ENCODE data around the gene COL5A1. TPM values are rescaled to one million over a fixed set of nuclear protein-coding genes. Genes with fewer than 3 reads are reported as not detected.
A peak's percentile ranks its signal among the peaks of the same experiment; 100 is the strongest.

Gene COL5A1
- total RNA-seq, 1 experiment from 2014 or later = 9.5 TPM

GRCh38 chr9:134624621-134625181, 16.9 kb upstream of the COL5A1 start:
- H3K14ac ChIP-seq (ENCODE audit: insufficient read depth, low read length) = no peak overlapping the region
- Mint-ChIP-seq H3K4me1 (peaks cover 17 to 42% of the 10 kb centered on the region in 2 experiments), H3K27ac (peak overlapping the region in 1 of 3 experiments; percentile 75; a peak in 1 of 7 replicates), H3K4me3 (no peak overlapping the region), H3K9me3 (no peaks in the 10 kb centered on the region; a peak in 2 of 5 replicates), H3K27me3 (ENCODE audit: low read depth) (peaks cover 4% of the 10 kb centered on the region), H3K36me3 (ENCODE audit: insufficient read depth in 1 of 3, low read depth in 3 of 3) (no peaks in the 10 kb centered on the region)
- no peak overlapping the region for H4K91ac ChIP-seq (ENCODE audit: insufficient read length, low read depth, low read length)
- no peak overlapping the region for H3K4me2 ChIP-seq (ENCODE audit: insufficient read depth, insufficient read length, low read length)
- H3K4me1 ChIP-seq (ENCODE audit: insufficient read depth, low read length) = no peaks in the 10 kb centered on the region
- DNase-seq = peak; percentile 16
- H3T11ph ChIP-seq (ENCODE audit: low read length) = no peak overlapping the region
- no peaks in the 10 kb centered on the region for H3K9me3 ChIP-seq (ENCODE audit: control insufficient read depth, low read depth, low read length)
- H3K23ac ChIP-seq (ENCODE audit: insufficient read length, low read depth, low read length) = no peak overlapping the region
- no peak for TF ChIP-seq CTCF (conservative IDR thresholded peaks at IDR 0.05)
- no peak overlapping the region for H2BK15ac ChIP-seq (ENCODE audit: low read depth, low read length)
- no peaks in the 10 kb centered on the region for H3K79me1 ChIP-seq (ENCODE audit: insufficient read depth, low read depth, low read length, poor library complexity, severe bottlenecking)
- no CpG with 5 or more reads among the region's 7 CpGs for WGBS (ENCODE audit: extremely low coverage, insufficient read length, low lambda C conversion rate)
- no peak overlapping the region for H2BK20ac ChIP-seq (ENCODE audit: low read depth, low read length, poor library complexity, severe bottlenecking)
- H3K79me2 ChIP-seq (ENCODE audit: insufficient read depth, low read length) = no peaks in the 10 kb centered on the region
- H3K23me2 ChIP-seq (ENCODE audit: insufficient read length, low read depth, low read length, poor library complexity, severe bottlenecking) = peaks cover 3% of the 10 kb centered on the region
- H2BK12ac ChIP-seq (ENCODE audit: insufficient read length, low read depth, low read length) = no peak overlapping the region
- no peak overlapping the region for H3K9ac ChIP-seq (ENCODE audit: extremely low read depth, insufficient read length, low read length)
- H4K8ac ChIP-seq (replicated peaks; ENCODE audit: insufficient read length, low read depth, low read length) = no peak overlapping the region
- H3K27me3 ChIP-seq (ENCODE audit: insufficient read depth, low read length) = no peaks in the 10 kb centered on the region
- H3K56ac ChIP-seq (ENCODE audit: insufficient read length, low read depth, low read length) = no peak overlapping the region
- no peak overlapping the region for H3K4ac ChIP-seq (ENCODE audit: low read depth, low read length)
- H2BK120ac ChIP-seq (ENCODE audit: low read depth, low read length, poor library complexity, severe bottlenecking) = no peak overlapping the region
- no peak overlapping the region for H3K18ac ChIP-seq (ENCODE audit: insufficient read length, low read depth, low read length)
- no peak overlapping the region for H2BK5ac ChIP-seq (ENCODE audit: insufficient read length, low read length)
- H3K27ac ChIP-seq (ENCODE audit: insufficient read length, low read depth, low read length) = no peak overlapping the region
- no peak overlapping the region for H2AK5ac ChIP-seq (ENCODE audit: insufficient read length, low read length)
- H4K20me1 ChIP-seq (ENCODE audit: control insufficient read depth, insufficient read depth, insufficient read length) = no peaks in the 10 kb centered on the region
- H2AFZ ChIP-seq (ENCODE audit: low read length) = no peak overlapping the region
- no peak overlapping the region for H4K5ac ChIP-seq (ENCODE audit: insufficient read length, low read depth, low read length)
